PC-9 (cell line): ENCODE results near the gene PIAS1. TPM values are rescaled to one million over a fixed set of nuclear protein-coding genes. Genes with fewer than 3 reads are reported as not detected.
A peak's percentile ranks its signal among the peaks of the same experiment; 100 is the strongest.

Experiments used
- BruUV-seq: library from RNA; stranded (reverse); fragments of 400-500 nt; replicated peaks from 2 replicates; lab custom pipeline; 2021; lab: Mats Ljungman, UMichigan
- CTCF ChIA-PET: fragments of 300-600 bp; sonication (Branson Sonifier 250); formaldehyde crosslinking; loops from one replicate; lab custom pipeline; 2022; ENCODE audit warnings: antibody characterized with exemption; lab: Charles Lee
- POLR2A ChIA-PET: fragments of 300-600 bp; sonication (Branson Sonifier 250); formaldehyde crosslinking; loops from one replicate; lab custom pipeline; 2022; ENCODE audit warnings: antibody characterized with exemption; ENCODE audit not compliant: unreplicated experiment; lab: Charles Lee
- DNase-seq, 2 experiments: peaks; one replicate each; pipeline versions ENCODE4 v3.0.0 to v3.0.0-alpha.2; 2015 to 2022; ENCODE audit warnings: mixed read lengths in 1 of 2
- H2AFZ ChIP-seq: fragments of 200-600 bp; sonication (generic); 2 replicates; pipeline ENCODE4 v1.8.1; 2017; ENCODE audit warnings: antibody characterized with exemption
- H3F3A ChIP-seq: fragments of 200-600 bp; sonication (generic); 2 replicates; pipeline ENCODE4 v1.8.1; 2017; ENCODE audit warnings: antibody characterized with exemption, mild to moderate bottlenecking, low read depth; ENCODE audit not compliant: insufficient read depth
- H3K27ac ChIP-seq: fragments of 200-600 bp; sonication (generic); 2 replicates; pipeline ENCODE4 v1.6.1; 2016; ENCODE audit warnings: mixed run types
- H3K27me3 ChIP-seq: fragments of 200-600 bp; sonication (generic); 2 replicates; pipeline ENCODE4 v1.6.1; 2016; ENCODE audit warnings: low read depth, mixed run types; ENCODE audit not compliant: insufficient read depth
- H3K36me3 ChIP-seq: fragments of 200-600 bp; sonication (generic); 2 replicates; pipeline ENCODE4 v1.6.1; 2016; ENCODE audit warnings: low read depth, mixed run types
- H3K4me1 ChIP-seq: fragments of 200-600 bp; sonication (generic); replicated peaks from 2 replicates; pipeline ENCODE4 v1.6.1; 2016; ENCODE audit warnings: mixed run types; ENCODE audit not compliant: insufficient read depth
- H3K4me2 ChIP-seq: fragments of 200-600 bp; sonication (generic); 2 replicates; pipeline ENCODE4 v1.6.1; 2017; ENCODE audit warnings: mixed run types
- H3K4me3 ChIP-seq: fragments of 200-600 bp; sonication (generic); 2 replicates; pipeline ENCODE4 v1.6.1; 2016; ENCODE audit warnings: mixed run types
- H3K79me2 ChIP-seq: fragments of 200-600 bp; sonication (generic); 2 replicates; pipeline ENCODE4 v1.6.1; 2017; ENCODE audit warnings: low read depth, mixed run types
- H3K9me2 ChIP-seq: fragments of 200-600 bp; sonication (generic); 2 replicates; pipeline ENCODE4 v1.8.1; 2017; ENCODE audit warnings: mild to moderate bottlenecking; ENCODE audit not compliant: insufficient read depth
- H3K9me3 ChIP-seq: fragments of 200-600 bp; sonication (generic); 2 replicates; pipeline ENCODE4 v1.8.1; 2016; ENCODE audit warnings: low read depth; ENCODE audit not compliant: insufficient read depth
- H4K20me1 ChIP-seq: fragments of 200-600 bp; sonication (generic); 2 replicates; pipeline ENCODE4 v1.8.1; 2017; ENCODE audit not compliant: insufficient read depth
- CTCF ChIP-seq: fragments of 200-600 bp; sonication (generic); conservative IDR thresholded peaks from 2 replicates; pipeline ENCODE4 v1.6.1; 2017; ENCODE audit warnings: mixed run types, antibody characterized with exemption, mild to moderate bottlenecking, moderate library complexity
- EZH2 ChIP-seq: fragments of 200-600 bp; sonication (generic); IDR thresholded peaks from 2 replicates; pipeline ENCODE4 v1.8.0; 2017; ENCODE audit warnings: antibody characterized with exemption, low read depth
- intact Hi-C: fragments of 100-400 bp; cut with micrococcal nuclease; formaldehyde crosslinking; loops from one replicate; pipeline ENCODE4 v1.10.0; 2022; ENCODE audit not compliant: unreplicated experiment
- total RNA-seq: library from RNA; stranded (reverse); gene quantifications from 2 replicates; pipeline ENCODE4 v1.2.3, GENCODE V29; 2021

PIAS1 gene
- total RNA-seq, 1 experiment from 2014 or later, result 42.5 TPM

- BruUV-seq, result TSS peak; percentile 22
- CTCF ChIA-PET, result interaction anchor here (0.5 kb wide), 1 partner anchor 539 kb away, joined by 4 read pairs; no protein-coding TSS in a partner anchor
- H3K36me3 ChIP-seq, result no peaks in the 10 kb centered on the region
- H3K4me3 ChIP-seq, result no peak overlapping the region
- no peaks in the 10 kb centered on the region for H3K27me3 ChIP-seq
- no peaks in the 10 kb centered on the region for H3K9me3 ChIP-seq
- DNase-seq, result no peak
- H3K9me2 ChIP-seq, result no peaks in the 10 kb centered on the region
- no peaks in the 10 kb centered on the region for H4K20me1 ChIP-seq
- peaks cover 59% of the 10 kb centered on the region for H3K79me2 ChIP-seq
- TF ChIP-seq EZH2 (no peak), CTCF (no peak)
- H3K4me2 ChIP-seq, result peak overlapping the region; percentile 93
- peaks cover 3% of the 10 kb centered on the region; the same call in 1 of the 2 replicates for H3F3A ChIP-seq
- intact Hi-C loops, result loop anchor here (2.0 kb wide), 1 partner anchor 51 kb away; no protein-coding TSS in a partner anchor
- POLR2A ChIA-PET, result interaction anchor here (0.6 to 0.7 kb wide), 2 partner anchors 707 to 1331 kb away, joined by 3 to 8 read pairs; no protein-coding TSS in a partner anchor
- no peak overlapping the region for H3K27ac ChIP-seq
- no peak overlapping the region for H2AFZ ChIP-seq
- peaks cover 15% of the 10 kb centered on the region; the same call in 1 of the 2 replicates for H3K4me1 ChIP-seq
Measured at GRCh38 chr15:68227643-68228142, 173.6 kb downstream of the PIAS1 start.

GRCh38 chr15:68228143-68228970, 174.2 kb downstream of the PIAS1 start:
- Histone ChIP-seq H3K36me3 (no peaks in the 10 kb centered on the region), H3K9me3 (no peaks in the 10 kb centered on the region), H3K4me1 (peaks cover 15% of the 10 kb centered on the region; the same call in 1 of the 2 replicates), H3K27ac (no peak overlapping the region), H3K4me2 (peak overlapping the region; percentile 93), H3K4me3 (peak overlapping the region; percentile 90), H3F3A (peaks cover 3% of the 10 kb centered on the region; the same call in 1 of the 2 replicates), H2AFZ (peak overlapping the region; percentile 88), H4K20me1 (no peaks in the 10 kb centered on the region), H3K79me2 (peaks cover 54% of the 10 kb centered on the region), H3K27me3 (no peaks in the 10 kb centered on the region), H3K9me2 (no peaks in the 10 kb centered on the region)
- no TSS peak for BruUV-seq
- intact Hi-C loops, result loop anchor here (2.0 kb wide), 1 partner anchor 50 kb away; no protein-coding TSS in a partner anchor
- ChIA-PET CTCF (interaction anchor here (0.5 kb wide), 1 partner anchor 540 kb away, joined by 4 read pairs; no protein-coding TSS in a partner anchor), POLR2A (interaction anchor here (0.6 kb wide), 1 partner anchor 1332 kb away, joined by 8 read pairs; no protein-coding TSS in a partner anchor)
- TF ChIP-seq EZH2 (no peak), CTCF (no peak)
- DNase-seq, result no peak

- H3K36me3 ChIP-seq, result no peaks in the 10 kb centered on the region
- TF ChIP-seq EZH2, result no peak
- no peak for TF ChIP-seq CTCF
- peaks cover 49% of the 10 kb centered on the region for H3K79me2 ChIP-seq
- H3K27ac ChIP-seq, result no peak overlapping the region
- peaks cover 15% of the 10 kb centered on the region; the same call in 1 of the 2 replicates for H3K4me1 ChIP-seq
- H4K20me1 ChIP-seq, result no peaks in the 10 kb centered on the region
- POLR2A ChIA-PET, result no interaction called here
- H3K4me3 ChIP-seq, result peak overlapping the region; percentile 90
- intact Hi-C loops, result loop anchor here (2.0 kb wide), 1 partner anchor 50 kb away; no protein-coding TSS in a partner anchor
- no peak for DNase-seq
- peak overlapping the region; percentile 93 for H3K4me2 ChIP-seq
- H3K9me3 ChIP-seq, result no peaks in the 10 kb centered on the region
- peaks cover 3% of the 10 kb centered on the region; the same call in 1 of the 2 replicates for H3F3A ChIP-seq
- CTCF ChIA-PET, result interaction anchor here (0.6 kb wide), 1 partner anchor 67 kb away, joined by 3 read pairs; no protein-coding TSS in a partner anchor
- no TSS peak for BruUV-seq
- H3K27me3 ChIP-seq, result no peaks in the 10 kb centered on the region
- H2AFZ ChIP-seq, result peak overlapping the region; percentile 88
- no peaks in the 10 kb centered on the region for H3K9me2 ChIP-seq
Measured at GRCh38 chr15:68228971-68229385, 174.9 kb downstream of the PIAS1 start.
